Measurements from ENCODE around the gene TMEM52. TPM values are rescaled to one million over a fixed set of nuclear protein-coding genes. Genes with fewer than 3 reads are reported as not detected.

TMEM52 gene
- total and polyA plus RNA-seq, 9 of the 15 experiments (the other 6 are each of a cell fraction or from before 2014, with no cell fraction given): 0.37 to 22.5 (median 6.8) TPM

DNA sequence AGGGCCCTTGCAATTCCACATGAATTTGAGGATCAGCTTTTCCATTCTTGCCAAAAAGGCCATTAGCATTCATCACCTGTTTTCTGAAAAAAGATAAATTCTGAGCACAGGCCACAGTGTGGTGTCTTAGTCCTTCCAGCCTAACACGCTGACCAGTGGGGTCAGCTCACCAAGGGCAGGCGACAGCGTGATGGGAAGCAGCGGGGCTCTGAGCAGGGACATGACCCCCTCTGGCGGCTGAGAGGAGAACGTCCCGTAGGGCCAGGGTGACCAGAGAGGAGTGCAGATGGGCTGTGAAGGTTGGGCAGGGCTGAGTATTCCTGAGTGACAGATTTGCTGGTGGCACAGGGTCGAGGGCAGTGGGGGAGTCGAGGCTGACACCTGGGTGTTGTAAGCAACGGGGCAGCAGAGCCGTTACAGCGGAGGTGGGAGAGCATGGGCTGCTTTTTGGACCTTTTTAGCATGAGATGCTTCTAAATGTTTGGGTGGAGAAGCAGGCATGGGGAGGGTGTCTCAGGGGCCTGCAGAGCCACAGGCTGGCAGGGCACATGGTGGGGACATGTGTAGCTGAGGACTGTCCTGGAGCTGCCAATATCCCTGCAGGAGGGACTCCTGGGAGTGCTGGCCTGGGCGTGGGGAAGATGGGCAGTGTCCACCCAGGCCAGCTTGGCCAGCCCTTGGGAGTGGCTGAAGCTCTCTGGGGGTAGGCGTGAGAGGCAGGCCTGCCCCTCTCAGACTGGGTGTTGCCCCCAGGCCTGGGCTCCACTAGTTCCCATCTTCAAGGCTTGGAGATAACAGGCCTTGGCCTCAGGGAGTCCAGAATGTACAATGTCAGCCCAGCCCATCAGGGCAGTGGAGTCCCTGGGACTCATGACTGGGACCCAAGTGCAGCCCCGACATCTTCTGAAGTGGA is 12.6 kb downstream of the TMEM52 start (continued):
- TF ChIP-seq, protein P1, sequence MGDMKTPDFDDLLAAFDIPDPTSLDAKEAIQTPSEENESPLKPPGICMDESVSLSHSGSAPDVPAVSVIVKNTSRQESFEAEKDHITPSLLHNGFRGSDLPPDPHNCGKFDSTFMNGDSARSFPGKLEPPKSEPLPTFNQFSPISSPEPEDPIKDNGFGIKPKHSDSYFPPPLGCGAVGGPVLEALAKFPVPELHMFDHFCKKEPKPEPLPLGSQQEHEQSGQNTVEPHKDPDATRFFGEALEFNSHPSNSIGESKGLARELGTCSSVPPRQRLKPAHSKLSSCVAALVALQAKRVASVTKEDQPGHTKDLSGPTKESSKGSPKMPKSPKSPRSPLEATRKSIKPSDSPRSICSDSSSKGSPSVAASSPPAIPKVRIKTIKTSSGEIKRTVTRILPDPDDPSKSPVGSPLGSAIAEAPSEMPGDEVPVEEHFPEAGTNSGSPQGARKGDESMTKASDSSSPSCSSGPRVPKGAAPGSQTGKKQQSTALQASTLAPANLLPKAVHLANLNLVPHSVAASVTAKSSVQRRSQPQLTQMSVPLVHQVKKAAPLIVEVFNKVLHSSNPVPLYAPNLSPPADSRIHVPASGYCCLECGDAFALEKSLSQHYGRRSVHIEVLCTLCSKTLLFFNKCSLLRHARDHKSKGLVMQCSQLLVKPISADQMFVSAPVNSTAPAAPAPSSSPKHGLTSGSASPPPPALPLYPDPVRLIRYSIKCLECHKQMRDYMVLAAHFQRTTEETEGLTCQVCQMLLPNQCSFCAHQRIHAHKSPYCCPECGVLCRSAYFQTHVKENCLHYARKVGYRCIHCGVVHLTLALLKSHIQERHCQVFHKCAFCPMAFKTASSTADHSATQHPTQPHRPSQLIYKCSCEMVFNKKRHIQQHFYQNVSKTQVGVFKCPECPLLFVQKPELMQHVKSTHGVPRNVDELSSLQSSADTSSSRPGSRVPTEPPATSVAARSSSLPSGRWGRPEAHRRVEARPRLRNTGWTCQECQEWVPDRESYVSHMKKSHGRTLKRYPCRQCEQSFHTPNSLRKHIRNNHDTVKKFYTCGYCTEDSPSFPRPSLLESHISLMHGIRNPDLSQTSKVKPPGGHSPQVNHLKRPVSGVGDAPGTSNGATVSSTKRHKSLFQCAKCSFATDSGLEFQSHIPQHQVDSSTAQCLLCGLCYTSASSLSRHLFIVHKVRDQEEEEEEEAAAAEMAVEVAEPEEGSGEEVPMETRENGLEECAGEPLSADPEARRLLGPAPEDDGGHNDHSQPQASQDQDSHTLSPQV (IDR thresholded peaks at IDR 0.05): no peak; the same call in 1 of the 2 replicates
- TF ChIP-seq ZNF133 (CRISPR knock-in tag; IDR thresholded peaks at IDR 0.05) (no peak), ZNF584 (CRISPR knock-in tag; IDR thresholded peaks at IDR 0.05; ENCODE audit: low read depth) (no peak), ELF4 (CRISPR knock-in tag; IDR thresholded peaks at IDR 0.05) (0 out of 2 replicates have a peak, but pooled peaks have one; percentile 38), ADNP (tag; IDR thresholded peaks at IDR 0.05) (no peak), ZNF668 (CRISPR knock-in tag; IDR thresholded peaks at IDR 0.05) (0 out of 2 replicates have a peak, but pooled peaks have one; percentile 28), KAT7 (CRISPR knock-in tag; IDR thresholded peaks at IDR 0.05; ENCODE audit: borderline replicate concordance) (no peak), KDM2B (CRISPR knock-in tag; IDR thresholded peaks at IDR 0.05) (no peak), HDAC2 (IDR thresholded peaks at IDR 0.05) (no peak), ZNF76 (CRISPR knock-in tag; IDR thresholded peaks at IDR 0.05; ENCODE audit: borderline replicate concordance) (no peak), MBD2 (IDR thresholded peaks at IDR 0.05; ENCODE audit: borderline replicate concordance, low read depth) (no peak), MTA1 (IDR thresholded peaks at IDR 0.05; ENCODE audit: borderline replicate concordance) (no peak), NELFE (IDR thresholded peaks at IDR 0.05; ENCODE audit: insufficient read depth, insufficient read length) (no peak), NR2C1 (IDR thresholded peaks at IDR 0.05) (peak; percentile 70; the same call in 1 of the 2 replicates), NR2C1 (tag; IDR thresholded peaks at IDR 0.05) (peak; percentile 55), CXXC5 (CRISPR knock-in tag; IDR thresholded peaks at IDR 0.05) (peak; percentile 74), MCM2 (IDR thresholded peaks at IDR 0.05; ENCODE audit: low read depth) (no peak), ZNF766 (CRISPR knock-in tag; conservative IDR thresholded peaks at IDR 0.05) (no peak), POLR2G (IDR thresholded peaks at IDR 0.05; ENCODE audit: low read depth, low read length) (no peak), ZNF3 (CRISPR knock-in tag; IDR thresholded peaks at IDR 0.05) (no peak)
- TF ChIP-seq, protein P2, sequence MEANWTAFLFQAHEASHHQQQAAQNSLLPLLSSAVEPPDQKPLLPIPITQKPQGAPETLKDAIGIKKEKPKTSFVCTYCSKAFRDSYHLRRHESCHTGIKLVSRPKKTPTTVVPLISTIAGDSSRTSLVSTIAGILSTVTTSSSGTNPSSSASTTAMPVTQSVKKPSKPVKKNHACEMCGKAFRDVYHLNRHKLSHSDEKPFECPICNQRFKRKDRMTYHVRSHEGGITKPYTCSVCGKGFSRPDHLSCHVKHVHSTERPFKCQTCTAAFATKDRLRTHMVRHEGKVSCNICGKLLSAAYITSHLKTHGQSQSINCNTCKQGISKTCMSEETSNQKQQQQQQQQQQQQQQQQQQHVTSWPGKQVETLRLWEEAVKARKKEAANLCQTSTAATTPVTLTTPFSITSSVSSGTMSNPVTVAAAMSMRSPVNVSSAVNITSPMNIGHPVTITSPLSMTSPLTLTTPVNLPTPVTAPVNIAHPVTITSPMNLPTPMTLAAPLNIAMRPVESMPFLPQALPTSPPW (CRISPR knock-in tag; IDR thresholded peaks at IDR 0.05): no peak
- TF ChIP-seq, protein P3, sequence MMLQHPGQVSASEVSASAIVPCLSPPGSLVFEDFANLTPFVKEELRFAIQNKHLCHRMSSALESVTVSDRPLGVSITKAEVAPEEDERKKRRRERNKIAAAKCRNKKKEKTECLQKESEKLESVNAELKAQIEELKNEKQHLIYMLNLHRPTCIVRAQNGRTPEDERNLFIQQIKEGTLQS (IDR thresholded peaks at IDR 0.05): no peak
- TF ChIP-seq, protein P3 (CRISPR knock-in tag; conservative IDR thresholded peaks at IDR 0.05): no peak

Measured in K562 (cell line).